ENCODE results near the gene CCR5. TPM values are rescaled to one million over a fixed set of nuclear protein-coding genes. Genes with fewer than 3 reads are reported as not detected.

Gene CCR5
- total RNA-seq, 1 experiment from 2014 or later: not detected

GRCh38 chr3:46348823-46349482 is 21.8 kb upstream of the CCR5 start:
- Histone ChIP-seq H3K4me3 (replicated peaks in 1 of 2; ENCODE audit: low read depth in 1 of 2, low read length in 2 of 2) (no peak overlapping the region), H3K36me3 (ENCODE audit: control insufficient read depth in 1 of 2, insufficient read depth in 2 of 2, low read length in 2 of 2) (no peaks in the 10 kb centered on the region), H3K9ac (ENCODE audit: low read length) (no peak overlapping the region), H3K27me3 (ENCODE audit: insufficient read depth, low read length) (peaks cover 29% of the 10 kb centered on the region; the same call in 1 of the 2 replicates), H3K9me2 (ENCODE audit: insufficient read depth) (no peaks in the 10 kb centered on the region; the same call in 1 of the 2 replicates), H3K79me2 (ENCODE audit: insufficient read depth, low read length) (no peaks in the 10 kb centered on the region), H3K4me1 (ENCODE audit: control insufficient read depth in 1 of 2, insufficient read depth in 2 of 2, low read length in 2 of 2) (no peaks in the 10 kb centered on the region), H3K4me2 (ENCODE audit: low read length) (no peak overlapping the region), H4K20me1 (ENCODE audit: insufficient read depth) (no peaks in the 10 kb centered on the region), H3K27ac (ENCODE audit: low read depth, low read length) (no peak overlapping the region), H3K9me3 (ENCODE audit: control insufficient read depth in 1 of 2, insufficient read depth in 1 of 2, low read depth in 1 of 2, low read length in 2 of 2) (no peaks in the 10 kb centered on the region), H2AFZ (ENCODE audit: low read depth, low read length, poor library complexity, severe bottlenecking) (no peak overlapping the region)
- TF ChIP-seq ELF1 (IDR thresholded peaks at IDR 0.05; ENCODE audit: borderline replicate concordance, low read depth) (no peak), TCF7L2 (IDR thresholded peaks at IDR 0.05; ENCODE audit: borderline replicate concordance, extremely low read depth, insufficient read depth, insufficient read length) (no peak), POLR2AphosphoS5 (IDR thresholded peaks at IDR 0.05; ENCODE audit: low read depth, low read length) (no peak)
- TF ChIP-seq, protein P1, sequence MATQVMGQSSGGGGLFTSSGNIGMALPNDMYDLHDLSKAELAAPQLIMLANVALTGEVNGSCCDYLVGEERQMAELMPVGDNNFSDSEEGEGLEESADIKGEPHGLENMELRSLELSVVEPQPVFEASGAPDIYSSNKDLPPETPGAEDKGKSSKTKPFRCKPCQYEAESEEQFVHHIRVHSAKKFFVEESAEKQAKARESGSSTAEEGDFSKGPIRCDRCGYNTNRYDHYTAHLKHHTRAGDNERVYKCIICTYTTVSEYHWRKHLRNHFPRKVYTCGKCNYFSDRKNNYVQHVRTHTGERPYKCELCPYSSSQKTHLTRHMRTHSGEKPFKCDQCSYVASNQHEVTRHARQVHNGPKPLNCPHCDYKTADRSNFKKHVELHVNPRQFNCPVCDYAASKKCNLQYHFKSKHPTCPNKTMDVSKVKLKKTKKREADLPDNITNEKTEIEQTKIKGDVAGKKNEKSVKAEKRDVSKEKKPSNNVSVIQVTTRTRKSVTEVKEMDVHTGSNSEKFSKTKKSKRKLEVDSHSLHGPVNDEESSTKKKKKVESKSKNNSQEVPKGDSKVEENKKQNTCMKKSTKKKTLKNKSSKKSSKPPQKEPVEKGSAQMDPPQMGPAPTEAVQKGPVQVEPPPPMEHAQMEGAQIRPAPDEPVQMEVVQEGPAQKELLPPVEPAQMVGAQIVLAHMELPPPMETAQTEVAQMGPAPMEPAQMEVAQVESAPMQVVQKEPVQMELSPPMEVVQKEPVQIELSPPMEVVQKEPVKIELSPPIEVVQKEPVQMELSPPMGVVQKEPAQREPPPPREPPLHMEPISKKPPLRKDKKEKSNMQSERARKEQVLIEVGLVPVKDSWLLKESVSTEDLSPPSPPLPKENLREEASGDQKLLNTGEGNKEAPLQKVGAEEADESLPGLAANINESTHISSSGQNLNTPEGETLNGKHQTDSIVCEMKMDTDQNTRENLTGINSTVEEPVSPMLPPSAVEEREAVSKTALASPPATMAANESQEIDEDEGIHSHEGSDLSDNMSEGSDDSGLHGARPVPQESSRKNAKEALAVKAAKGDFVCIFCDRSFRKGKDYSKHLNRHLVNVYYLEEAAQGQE (IDR thresholded peaks at IDR 0.05; ENCODE audit: low read depth): no peak
- POLR2A ChIA-PET: no interaction called here
- RAD21 ChIA-PET (ENCODE audit: low non-redundant PET in 1 of 2, low total read pairs in 2 of 2, uncharacterized antibody in 2 of 2, unreplicated experiment in 2 of 2): no interaction called here
- CTCF ChIA-PET: no interaction called here
- DNase-seq (ENCODE audit: low read depth, low spot score) (no peak), ATAC-seq (no peak)
- BruUV-seq (replicated peaks): no TSS peak
- intact Hi-C loops (cut with micrococcal nuclease): no loop called here

Data from HCT116 (cell line).